HG03571 (cell line): Measurements from ENCODE around the gene RNF121.

ENCODE experiments used
- ATAC-seq: cut with Tn5 transposase; IDR thresholded peaks from one replicate; pipeline ENCODE4 v1.9.1; 2021; ENCODE audit not compliant: unreplicated experiment

Gene RNF121

DNA sequence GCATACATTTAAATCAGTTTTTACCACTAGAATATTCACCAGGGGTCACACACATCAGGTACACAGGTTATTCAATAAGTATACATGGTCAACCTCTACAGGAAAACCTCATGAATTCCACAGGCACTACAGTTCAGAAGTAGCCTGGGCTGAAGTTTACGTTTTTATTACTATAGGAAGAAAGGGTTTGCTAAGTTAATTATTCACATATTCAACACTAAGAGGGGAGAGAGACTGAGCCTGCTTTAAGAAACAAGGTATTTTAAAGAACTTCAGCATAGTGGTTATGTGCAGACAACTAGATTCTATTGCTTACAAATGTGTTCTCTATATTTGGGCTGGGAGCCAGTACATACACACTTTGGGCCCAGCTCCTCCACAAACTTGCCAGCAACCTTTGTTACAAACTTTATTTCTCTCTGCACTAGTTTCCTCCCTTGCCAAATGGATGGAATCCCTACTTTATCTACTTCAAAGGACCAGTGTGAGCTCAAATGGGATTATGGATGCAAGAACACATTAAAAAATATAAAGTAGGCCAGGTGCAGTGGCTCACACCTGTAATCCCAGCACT lies 101.7 kb downstream of the RNF121 start:
- no peak for ATAC-seq

DNA sequence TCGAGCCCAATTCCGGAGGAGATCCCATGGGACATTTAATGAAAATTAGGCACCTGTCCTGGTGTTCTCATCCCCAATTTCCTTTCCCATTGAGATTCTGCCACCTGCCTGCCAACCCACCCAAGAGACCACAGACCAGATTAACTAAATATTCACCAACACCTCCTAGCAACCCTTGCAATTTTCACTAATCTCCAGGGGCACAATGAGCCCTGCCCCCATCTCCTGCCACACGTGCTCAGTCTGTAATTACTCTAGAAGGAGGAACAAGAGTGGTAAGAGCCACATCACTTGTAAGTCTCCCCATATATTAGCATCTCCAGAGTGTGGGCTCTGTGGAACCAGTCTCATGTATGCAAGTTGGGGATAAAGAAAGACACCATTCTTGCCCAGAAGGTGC lies 107.8 kb downstream of the RNF121 start:
- no peak for ATAC-seq

DNA sequence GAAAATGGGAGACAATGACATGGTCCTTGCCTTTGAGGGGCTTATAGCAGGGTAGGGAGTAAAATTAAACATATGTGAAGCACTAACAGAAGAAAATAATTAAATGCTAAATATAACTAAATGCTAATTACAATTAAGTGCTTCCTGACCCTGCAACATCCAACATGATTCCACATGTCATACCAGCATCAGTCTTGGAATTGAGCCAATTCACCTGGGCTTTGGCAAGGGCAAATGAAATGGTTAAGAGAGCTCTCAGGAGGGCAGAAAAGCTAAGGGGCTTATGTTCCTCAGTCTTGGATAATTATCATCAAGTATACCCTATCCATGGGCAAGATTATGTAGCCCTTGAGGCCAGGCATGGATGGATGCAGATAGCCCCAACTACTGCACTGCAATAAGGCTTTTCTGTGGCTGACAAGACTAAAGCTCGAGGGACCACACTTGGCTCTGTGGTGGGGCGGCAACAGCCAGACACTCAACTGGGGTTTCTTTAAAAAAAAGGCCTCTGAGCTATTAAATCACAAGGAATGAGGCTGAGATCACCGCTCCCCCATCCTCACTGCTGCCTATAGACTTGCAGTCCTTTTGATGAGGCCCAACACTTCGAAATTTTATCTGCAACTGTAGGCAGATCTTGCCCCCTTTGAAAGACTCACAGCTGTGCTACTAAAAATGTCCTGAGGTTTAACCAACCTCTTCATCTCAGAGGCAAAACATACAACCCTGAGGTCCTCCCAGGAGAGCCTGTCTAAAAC lies 108.9 kb downstream of the RNF121 start:
- no peak for ATAC-seq

DNA sequence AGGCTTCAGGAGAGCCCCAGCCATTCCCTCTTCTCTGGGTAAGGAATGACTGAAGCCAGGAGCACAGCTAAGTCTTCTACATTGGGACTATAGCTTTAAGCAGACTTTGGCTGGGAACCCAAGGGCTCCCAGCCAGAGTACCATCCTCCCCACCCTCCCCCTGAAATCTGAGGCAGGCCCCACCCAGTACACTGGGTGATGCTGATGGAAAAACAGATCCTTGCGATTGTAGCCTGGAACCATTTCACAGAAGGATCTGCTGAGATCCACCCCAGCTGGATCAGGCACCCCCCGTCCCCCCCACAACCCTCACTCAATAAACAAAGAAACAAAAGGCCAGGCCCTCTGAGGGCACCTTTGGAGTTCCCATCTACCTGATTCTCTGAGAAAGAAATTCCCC lies 109.6 kb downstream of the RNF121 start:
- ATAC-seq = no peak

DNA sequence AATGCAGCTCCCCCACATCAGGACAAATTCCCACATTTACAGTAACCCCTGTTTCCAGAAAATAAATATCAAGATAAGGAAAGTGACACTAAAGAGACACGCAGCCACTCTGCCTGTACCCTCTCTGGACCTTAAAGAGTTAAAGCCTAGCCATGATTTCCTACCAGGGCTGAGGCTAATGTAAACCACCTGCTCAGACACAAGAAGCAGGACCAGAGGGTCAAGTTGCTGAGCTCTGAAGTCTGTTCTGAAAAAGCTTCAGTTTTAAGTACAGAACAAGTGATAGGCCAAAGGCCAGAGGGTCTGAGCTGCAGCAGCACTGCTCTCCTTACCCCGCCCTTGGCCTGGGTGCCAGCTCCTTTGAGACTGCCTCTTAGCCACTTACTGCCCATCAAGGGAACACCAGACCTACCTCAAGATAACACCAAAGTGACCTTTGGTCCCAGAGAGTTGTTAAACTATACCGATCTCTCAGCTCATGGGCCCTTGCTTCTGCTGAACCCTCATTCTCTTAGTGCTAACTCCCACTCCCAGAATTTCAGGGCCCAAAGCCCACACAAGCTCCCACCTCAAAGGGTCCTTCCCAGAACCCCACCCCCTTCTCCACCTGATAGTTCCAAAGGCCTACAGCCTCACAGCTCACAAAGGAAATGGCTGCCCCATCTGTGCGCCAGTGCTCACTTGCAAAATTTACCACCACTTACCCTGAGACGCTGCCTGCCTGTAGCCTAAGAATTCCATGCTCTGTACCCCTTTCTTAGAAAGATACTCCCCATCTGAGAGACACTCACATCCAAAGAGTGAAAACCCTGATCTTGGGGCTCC lies 110.4 kb downstream of the RNF121 start:
- no peak for ATAC-seq

DNA sequence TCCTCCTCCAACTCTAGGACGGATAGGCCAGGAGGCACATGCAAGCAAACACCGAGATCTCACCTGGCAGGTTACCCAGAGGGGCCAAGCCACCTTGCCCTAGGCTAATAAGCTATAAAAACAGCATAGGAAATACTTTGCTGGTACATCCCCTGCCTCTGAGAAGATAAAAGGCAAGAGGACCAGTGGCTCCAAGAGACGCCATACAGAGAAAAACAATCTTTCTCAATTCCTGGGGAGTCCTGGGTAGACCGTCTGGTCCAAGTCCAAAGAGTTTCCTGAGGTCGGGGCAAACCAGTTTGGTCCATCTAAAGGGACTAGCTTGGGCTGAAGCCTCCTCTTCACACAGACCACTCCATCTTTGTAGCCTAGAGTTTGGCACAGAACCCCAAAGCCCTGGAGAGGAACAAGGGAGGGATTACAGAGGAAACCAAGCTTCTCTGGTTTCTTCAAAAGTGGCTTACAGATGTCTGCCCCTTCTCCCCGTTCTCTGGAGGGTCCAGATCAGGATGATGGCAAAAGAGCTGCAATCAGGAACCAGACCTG lies 111.1 kb downstream of the RNF121 start:
- ATAC-seq = no peak

DNA sequence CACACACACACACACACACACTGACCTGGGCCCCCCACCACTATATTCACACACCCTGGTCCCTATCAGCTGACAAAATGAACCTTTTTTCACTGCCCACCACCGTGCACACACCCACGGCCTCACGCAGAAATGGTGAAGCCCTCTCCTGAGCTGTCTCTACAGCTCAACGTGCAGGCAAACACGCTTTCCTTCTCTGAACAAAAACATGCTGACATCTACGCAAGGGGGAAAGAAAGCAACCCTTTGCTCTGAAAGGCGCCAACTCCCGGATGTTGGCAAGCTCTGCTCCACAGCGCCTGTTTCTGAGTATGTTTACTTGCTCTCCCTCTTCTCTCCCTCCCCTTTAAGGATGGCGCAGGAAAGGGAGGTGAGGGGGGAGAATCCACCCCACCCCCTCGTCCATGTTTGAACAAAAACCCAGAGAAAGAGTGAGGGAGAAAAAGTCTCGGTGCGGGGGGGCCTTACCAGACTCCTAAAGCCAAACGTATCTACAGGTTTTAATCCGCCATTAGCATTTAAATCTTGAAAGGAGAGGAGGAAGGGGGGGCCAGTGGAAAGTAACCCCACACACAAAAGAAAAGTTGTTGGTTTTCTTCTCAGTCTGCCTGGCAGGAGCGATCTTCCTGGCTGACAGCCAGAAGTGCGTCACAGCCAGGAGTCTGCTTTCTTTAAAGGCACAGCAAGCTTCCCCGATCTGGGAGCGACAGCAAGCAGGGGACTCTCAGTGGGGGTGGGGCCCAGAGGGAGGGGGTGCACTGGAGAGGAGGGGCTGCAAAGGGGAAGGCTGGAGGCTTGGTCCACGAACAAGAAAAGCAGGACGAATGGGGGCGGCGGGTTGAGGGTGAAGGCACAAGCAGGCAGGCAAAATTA lies 111.9 kb downstream of the RNF121 start:
- no peak for ATAC-seq

DNA sequence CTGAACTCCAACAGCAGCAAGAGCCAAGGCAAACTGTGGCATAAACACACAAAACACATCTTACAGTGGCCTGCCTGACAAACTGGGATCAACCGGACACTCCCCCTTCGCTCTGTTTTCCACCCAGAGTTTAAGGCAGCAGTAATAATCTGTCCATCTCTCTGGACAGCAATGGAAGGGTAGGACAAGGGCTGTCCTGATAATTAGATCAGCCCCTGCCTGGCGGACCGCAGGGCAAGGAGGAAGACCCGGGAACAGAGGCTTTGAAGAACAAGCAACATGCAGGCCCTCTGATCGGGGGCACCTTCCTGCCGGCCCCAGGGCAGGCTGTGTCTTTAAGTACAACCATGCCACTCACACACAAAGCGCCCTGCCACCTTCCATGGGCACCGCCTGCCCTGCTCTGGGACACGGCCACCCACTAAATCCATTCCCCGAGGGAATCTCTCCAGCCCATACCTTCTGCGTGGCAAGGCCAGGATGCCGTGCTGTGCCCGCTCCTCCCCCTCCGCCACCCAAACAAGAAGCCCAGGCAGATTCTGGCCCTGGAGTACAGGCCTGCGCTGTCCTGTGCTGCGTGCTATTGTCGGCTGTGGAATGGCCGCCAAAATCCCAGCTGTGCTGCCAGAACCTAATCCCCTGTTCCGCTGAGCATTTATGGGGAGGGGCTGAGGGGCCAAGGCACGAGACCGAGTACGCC lies 112.7 kb downstream of the RNF121 start:
- no peak for ATAC-seq

DNA sequence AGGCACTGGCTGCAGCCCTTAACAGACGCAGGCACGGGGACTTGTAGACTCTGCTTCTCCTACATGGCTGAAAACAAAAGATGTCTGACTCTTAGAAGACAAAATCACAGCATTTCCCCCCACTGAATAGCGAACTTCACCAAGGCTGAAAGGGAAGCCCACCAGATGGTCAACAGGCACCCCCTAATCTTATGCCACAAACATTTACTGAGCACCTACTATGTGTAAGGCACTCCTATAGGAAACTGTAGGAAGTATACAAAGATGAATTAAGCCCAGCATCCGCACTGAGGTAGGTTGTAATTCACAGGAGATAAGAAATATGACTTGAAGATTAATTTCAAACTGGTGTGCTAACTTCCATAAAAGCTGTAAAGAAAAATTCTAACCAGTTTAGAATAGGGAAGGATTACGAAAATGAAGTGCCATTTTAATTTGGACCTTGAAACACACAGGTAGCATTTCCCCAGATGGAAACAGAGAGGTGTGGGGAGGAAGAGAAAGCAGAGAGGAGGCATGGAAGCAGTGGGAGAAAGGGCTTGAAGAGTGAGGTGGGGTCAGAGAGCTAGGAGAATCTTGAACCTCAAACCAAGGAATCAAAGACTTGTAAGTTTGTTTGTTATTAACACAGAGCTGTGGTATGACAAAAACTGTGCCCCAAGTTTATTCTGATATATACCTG lies 113.4 kb downstream of the RNF121 start:
- ATAC-seq = no peak

DNA sequence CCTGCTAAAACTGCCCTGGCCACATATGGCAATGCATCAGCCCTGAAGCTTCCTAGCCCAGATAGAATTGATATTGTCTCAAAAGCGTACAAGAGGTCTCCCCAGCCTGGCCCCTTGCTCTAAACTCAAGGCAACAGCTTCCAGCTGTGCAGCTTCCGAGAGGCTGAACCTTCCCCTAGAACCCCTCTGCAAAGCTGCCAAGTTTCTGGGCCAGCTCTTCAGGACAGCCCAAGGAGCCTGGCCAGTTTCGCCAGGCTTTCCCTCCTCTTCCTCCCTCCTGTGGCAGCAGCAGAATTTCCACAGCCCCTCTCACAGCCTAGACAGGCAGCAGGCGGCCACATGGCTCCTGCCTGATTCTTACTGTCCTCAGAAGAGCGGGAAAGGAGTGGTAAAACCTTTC lies 117.0 kb downstream of the RNF121 start:
- no peak for ATAC-seq
